GM18498 (cell line): ENCODE measurements around the gene EFTUD2.

Experiments
- ATAC-seq: cut with Tn5 transposase; IDR thresholded peaks from one replicate; pipeline ENCODE4 v1.9.1; 2021; ENCODE audit warnings: mild to moderate bottlenecking, moderate library complexity; ENCODE audit not compliant: unreplicated experiment

EFTUD2 gene

GRCh38 chr17:44889003-44889402 is 10.2 kb downstream of the EFTUD2 start:
- no peak for ATAC-seq

DNA sequence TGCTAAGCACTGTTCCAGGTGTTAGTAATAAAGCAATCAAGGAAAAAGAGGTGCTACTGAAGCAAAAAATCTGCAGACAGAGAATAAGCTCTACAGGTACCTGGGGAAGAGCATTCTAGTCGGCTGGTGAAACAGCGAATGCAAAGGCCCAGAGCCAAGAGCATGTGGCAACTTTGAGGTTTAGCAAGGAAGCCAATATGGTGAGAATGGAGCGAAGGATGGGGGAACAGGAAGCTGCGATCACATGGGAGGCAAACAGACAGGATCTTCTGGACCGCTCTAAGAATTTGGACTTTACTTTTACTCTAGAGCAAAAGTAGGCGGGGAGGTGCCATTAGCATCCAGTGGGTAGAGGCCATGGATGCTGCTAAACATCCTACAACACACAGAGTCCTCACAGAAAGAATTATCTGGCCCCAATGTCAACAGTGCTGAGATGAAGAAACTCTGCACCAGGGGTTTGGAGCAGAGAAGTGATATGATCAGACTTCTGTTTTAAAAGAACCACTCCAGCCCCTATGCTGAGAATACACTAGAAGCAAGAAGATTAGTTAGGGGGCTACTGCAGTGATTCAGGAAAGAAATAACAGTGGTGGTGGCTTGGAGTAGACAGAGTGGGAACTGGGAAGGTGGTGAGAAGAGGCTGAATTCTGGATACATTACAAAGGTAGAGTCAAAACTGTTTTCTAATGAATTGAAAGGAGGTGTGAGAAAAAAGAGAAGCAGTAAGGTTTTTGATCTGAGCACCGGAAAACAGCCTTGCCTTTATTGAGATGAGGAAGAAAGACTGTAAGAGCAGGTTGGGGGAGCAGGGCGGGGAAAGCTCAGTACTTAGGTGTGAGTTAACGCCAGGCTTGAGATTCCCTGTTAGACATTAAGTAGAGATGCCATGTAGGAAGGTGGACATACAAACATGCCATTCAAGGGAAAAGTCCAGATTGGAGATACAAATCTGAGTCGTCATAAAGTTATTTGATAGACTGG is 11.0 kb downstream of the EFTUD2 start:
- ATAC-seq: no peak

GRCh38 chr17:44887016-44887415 is 12.2 kb downstream of the EFTUD2 start:
- ATAC-seq: no peak

GRCh38 chr17:44884941-44885340 is 14.3 kb downstream of the EFTUD2 start:
- ATAC-seq: no peak

DNA sequence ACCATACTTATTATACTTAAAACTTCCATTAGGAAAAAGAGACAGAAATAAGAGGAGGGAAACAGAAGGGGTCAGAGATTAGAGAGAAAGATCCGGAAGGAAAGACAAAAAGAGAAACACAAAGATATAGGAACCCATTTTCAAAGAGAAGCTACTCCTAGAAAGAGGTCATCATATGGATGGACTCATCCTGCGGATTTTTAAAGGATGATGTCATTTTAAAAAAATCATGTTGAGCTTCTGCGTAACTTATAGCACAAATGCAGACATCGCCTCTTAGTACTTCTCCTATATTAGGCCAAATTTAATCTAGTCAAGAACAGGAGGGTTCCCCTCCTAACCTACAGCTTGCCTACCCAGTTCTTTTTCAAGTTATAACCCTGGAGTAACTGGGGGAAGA is 18.1 kb downstream of the EFTUD2 start:
- ATAC-seq: no peak

GRCh38 chr17:44880062-44880461 is 19.2 kb downstream of the EFTUD2 start:
- ATAC-seq: no peak

- ATAC-seq: no peak
Measured at GRCh38 chr17:44879376-44879775, 19.9 kb downstream of the EFTUD2 start.

GRCh38 chr17:44878627-44879221 is 20.5 kb downstream of the EFTUD2 start:
- ATAC-seq: no peak

DNA sequence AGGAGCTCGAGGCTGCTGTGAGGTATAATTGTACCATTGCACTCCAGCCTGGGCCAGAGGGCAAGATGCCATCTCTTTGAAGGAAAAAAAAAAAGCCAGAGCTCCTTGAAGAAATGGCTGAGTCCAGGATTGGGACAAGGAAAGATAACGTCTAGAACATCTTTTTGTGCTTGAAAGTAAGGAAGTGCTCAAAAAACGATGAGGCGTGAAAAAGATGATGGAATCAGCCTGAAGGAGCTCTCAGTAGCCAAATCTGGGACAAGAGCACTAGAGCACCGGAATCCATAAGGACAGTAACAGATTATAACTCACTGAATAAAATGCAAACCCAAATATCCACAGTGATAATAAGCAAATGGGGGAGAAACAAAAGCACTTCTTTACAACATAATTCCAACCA is 22.1 kb downstream of the EFTUD2 start:
- no peak for ATAC-seq

DNA sequence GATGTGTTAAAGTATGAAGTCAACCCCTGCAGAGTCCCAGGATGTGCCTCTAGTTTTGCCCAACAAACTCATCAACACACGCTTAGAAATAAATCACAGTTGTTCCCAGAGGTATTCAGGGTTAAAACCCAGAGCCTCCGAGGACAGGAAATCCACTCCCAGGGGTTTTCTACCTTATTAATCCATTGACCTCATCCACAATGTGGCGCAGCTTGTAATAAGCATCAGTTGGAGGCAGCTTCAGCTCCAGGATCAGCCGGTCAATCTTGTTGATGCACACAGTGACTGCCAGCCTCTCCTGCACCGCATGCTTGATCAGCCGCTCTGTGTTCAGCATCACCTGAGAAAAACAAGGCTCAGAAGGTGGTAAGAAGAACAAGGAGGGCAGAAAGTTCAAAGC is 23.5 kb downstream of the EFTUD2 start:
- no peak for ATAC-seq

- ATAC-seq: no peak
Measured at GRCh38 chr17:44872131-44872768, 27.0 kb downstream of the EFTUD2 start.

GRCh38 chr17:44871556-44871955 is 27.7 kb downstream of the EFTUD2 start:
- no peak for ATAC-seq

DNA sequence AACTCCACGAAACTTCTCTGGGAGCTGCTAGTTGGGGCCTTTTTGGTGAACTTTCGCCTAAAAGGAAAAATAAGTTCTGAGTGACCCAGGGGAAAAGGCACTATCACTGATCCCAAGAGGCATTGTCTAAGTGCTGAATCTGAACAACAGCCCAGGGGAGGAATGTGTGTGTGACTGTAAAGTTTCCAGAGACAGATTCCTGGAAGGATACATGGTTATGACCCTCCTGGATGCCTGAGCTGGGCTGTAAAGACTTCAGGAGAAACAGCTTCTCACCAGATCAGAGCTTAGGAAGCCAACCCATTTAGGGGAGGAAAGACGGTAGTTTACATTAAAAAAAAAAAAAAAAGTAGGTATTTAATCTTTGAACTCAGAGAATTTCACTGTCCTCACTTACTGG is 31.4 kb downstream of the EFTUD2 start:
- ATAC-seq: no peak

DNA sequence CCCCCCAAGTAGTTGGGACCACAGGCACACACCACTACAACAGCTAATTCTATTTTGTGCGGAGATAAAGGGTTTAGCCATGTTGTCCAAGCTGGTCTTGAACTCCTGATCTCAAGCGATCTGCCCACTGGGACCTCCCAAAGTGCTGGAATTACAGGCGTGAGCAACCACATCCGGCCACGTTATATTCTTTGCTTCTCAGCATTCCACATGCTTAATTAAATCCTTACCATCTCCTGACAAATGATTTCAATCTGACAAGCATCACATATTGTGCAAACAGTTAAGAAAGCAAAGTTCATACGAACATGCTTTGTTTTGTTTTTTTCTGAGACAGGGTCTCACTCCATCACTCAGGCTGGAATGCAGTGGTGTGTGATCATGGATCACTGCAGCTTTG is 33.3 kb downstream of the EFTUD2 start:
- no peak for ATAC-seq

GRCh38 chr17:44865231-44865660 is 34.0 kb downstream of the EFTUD2 start:
- no peak for ATAC-seq

DNA sequence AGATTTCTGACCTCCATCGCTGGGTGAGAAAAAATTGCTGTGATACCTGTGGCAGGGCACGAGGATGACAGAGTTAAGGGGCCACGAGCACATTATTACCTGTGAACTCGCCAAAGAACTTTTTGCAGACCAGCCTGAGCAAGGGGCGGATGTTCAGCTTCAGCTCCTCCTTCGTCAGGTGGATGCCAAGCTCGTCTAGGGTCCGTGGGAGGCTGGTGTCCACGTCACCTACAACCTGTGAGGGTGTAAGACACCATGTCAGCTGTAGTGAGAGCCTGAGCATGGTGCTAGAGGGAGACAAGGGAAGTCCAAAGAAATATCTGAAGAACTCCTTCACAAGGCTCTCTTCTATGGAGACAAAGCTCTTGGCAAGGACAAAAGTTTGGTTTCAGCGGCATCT is 34.4 kb downstream of the EFTUD2 start:
- ATAC-seq: no peak

GRCh38 chr17:44863061-44863918 is 36.0 kb downstream of the EFTUD2 start:
- ATAC-seq: no peak

- ATAC-seq: no peak
Measured at GRCh38 chr17:44862278-44862914, 36.8 kb downstream of the EFTUD2 start.

DNA sequence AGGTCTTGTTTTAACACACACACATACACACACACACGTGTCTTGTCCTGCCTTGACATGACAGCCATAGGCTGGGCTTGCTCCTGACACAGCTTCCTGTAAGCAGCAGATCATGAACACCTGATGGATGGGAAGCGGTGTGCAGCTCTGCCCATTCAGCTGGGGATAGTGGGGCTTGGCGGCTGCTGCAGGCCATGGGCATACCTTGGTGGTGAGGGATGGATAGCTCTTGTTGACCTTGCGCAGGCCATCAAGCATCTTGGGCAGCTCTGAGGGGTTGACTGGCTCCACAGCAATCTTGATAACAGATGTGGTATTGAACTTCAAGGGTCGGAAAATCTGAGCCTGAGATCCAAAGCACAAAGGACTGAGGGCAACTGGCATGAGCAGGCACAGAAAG is 39.5 kb downstream of the EFTUD2 start:
- ATAC-seq: no peak

DNA sequence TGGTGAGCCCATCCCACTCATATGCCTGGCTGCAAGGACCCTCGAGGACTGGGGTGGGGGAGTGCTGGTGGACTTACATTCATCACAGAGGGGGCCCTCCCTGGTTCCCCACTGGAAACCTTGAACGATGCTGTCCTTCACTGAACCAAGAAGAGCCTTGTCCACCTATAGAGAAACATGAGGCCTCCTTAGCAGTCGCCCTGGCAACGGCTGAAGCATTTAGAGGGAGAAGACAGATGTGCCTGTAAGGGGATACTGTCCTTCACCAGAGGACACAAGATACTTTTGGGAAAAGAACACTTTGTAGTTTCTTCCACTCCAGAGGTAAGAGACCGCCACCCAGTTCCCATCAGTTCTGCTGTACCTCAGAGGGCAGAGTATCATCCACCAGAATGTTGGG is 45.1 kb downstream of the EFTUD2 start:
- no peak for ATAC-seq
